K562 (cell line): ENCODE measurements around the gene TINAG.

Experiments used
- EZH2 ChIP-seq: IDR thresholded peaks from 2 replicates; pipeline ENCODE4 v1.6.1; 2012; ENCODE audit warnings: low read depth, mild to moderate bottlenecking, inconsistent platforms, low read length, borderline replicate concordance
- GTF2E2 ChIP-seq: fragments of 200-800 bp; sonication (Bioruptor generic); IDR thresholded peaks from 2 replicates; pipeline ENCODE4 v1.6.1; 2016; ENCODE audit warnings: missing genetic modification characterization, missing compliant biosample characterization
- KDM1A ChIP-seq, 2 experiments: fragments of 450-650 bp; IDR thresholded peaks; 2 replicates each; pipeline ENCODE4 v1.6.1; 2016; ENCODE audit warnings: mild to moderate bottlenecking in 2 of 2
- MAZ ChIP-seq, 2 experiments: fragments of 450-650 bp in 1 of 2; sonication (generic) in 1 of 2; formaldehyde crosslinking; IDR thresholded peaks in 1 of 2; conservative IDR thresholded peaks in 1 of 2; 2 replicates each; pipeline versions ENCODE4 v1.4.0 to v1.5.0; 2020; ENCODE audit warnings: mild to moderate bottlenecking in 1 of 2, missing genetic modification reagents in 1 of 2
- NFE2L1 ChIP-seq: fragments of 450-650 bp; IDR thresholded peaks from 2 replicates; pipeline ENCODE4 v1.6.1; 2016; ENCODE audit warnings: missing genetic modification characterization, low read depth, mild to moderate bottlenecking, missing compliant biosample characterization, moderate library complexity, borderline replicate concordance
- OTX1 ChIP-seq: fragments of 450-650 bp; formaldehyde crosslinking; IDR thresholded peaks from 2 replicates; pipeline ENCODE4 v1.4.0; 2022; ENCODE audit warnings: mild to moderate bottlenecking
- POLR2A ChIP-seq: fragments of 450-650 bp; conservative IDR thresholded peaks from 2 replicates; pipeline ENCODE4 v1.6.1; 2016
- SMC3 ChIP-seq: conservative IDR thresholded peaks from 2 replicates; pipeline ENCODE4 v1.6.1; 2011; ENCODE audit warnings: low read depth, low read length, improper control_type of control experiment; ENCODE audit not compliant: insufficient read depth
- ZC3H8 ChIP-seq: fragments of 450-650 bp; IDR thresholded peaks from 2 replicates; pipeline ENCODE4 v1.6.1; 2017
- ZNF133 ChIP-seq: fragments of 250-450 bp; sonication (Bioruptor Pico); IDR thresholded peaks from 2 replicates; pipeline ENCODE4 v1.4.0; 2020; ENCODE audit warnings: mild to moderate bottlenecking
- ZNF274 ChIP-seq: IDR thresholded peaks from 2 replicates; pipeline ENCODE4 v1.6.1; 2011; ENCODE audit warnings: low read depth, mild to moderate bottlenecking, low read length, moderate library complexity, borderline replicate concordance
- TF ChIP-seq, protein P1 (sequence below), 3 experiments: IDR thresholded peaks in 2 of 3; conservative IDR thresholded peaks in 1 of 3; 2 replicates each; pipeline ENCODE4 v1.5.1; 2011 to 2012; ENCODE audit warnings: low read length in 3 of 3, mild to moderate bottlenecking in 3 of 3, control low read depth in 2 of 3, improper control_type of control experiment in 1 of 3, inconsistent platforms in 1 of 3, low read depth in 1 of 3, mixed read lengths in 1 of 3, moderate library complexity in 1 of 3; ENCODE audit not compliant: insufficient read depth in 2 of 3

DNA sequence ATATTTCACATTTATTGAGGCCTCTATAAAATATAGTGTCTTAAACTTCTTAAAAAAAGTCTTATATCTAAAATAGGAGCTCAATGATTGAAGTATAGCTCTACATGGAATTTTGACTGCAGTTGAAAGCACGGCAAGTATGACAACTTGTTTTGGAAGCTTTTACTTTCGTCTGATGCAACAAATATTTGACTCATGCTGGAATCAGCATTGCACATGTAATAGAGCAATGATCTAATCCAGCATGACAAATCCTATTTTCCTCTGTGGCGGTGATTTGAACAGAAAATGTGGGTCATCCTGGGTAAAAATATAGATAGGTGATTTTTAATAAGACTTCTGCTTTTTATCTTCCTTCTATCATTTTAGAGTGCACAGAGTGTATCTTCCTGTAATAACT, 111.6 kb downstream of the TINAG start:
- TF ChIP-seq, protein P1, sequence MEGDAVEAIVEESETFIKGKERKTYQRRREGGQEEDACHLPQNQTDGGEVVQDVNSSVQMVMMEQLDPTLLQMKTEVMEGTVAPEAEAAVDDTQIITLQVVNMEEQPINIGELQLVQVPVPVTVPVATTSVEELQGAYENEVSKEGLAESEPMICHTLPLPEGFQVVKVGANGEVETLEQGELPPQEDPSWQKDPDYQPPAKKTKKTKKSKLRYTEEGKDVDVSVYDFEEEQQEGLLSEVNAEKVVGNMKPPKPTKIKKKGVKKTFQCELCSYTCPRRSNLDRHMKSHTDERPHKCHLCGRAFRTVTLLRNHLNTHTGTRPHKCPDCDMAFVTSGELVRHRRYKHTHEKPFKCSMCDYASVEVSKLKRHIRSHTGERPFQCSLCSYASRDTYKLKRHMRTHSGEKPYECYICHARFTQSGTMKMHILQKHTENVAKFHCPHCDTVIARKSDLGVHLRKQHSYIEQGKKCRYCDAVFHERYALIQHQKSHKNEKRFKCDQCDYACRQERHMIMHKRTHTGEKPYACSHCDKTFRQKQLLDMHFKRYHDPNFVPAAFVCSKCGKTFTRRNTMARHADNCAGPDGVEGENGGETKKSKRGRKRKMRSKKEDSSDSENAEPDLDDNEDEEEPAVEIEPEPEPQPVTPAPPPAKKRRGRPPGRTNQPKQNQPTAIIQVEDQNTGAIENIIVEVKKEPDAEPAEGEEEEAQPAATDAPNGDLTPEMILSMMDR (IDR thresholded peaks at IDR 0.05 in 2 of 3, conservative IDR thresholded peaks at IDR 0.05 in 1 of 3; ENCODE audit: insufficient read depth in 2 of 3, low read depth in 1 of 3, low read length in 3 of 3): no peak
- no peak for TF ChIP-seq ZNF133 (CRISPR knock-in tag)
- no peak for TF ChIP-seq KDM1A (IDR thresholded peaks at IDR 0.05)
- no peak for TF ChIP-seq EZH2
- TF ChIP-seq MAZ (CRISPR knock-in tag; conservative IDR thresholded peaks at IDR 0.05 in 1 of 2, IDR thresholded peaks at IDR 0.05 in 1 of 2): no peak
- no peak for TF ChIP-seq OTX1 (CRISPR knock-in tag)
- no peak for TF ChIP-seq POLR2A
- TF ChIP-seq NFE2L1 (tag): no peak
- no peak for TF ChIP-seq ZC3H8
- TF ChIP-seq GTF2E2 (tag): no peak
- TF ChIP-seq ZNF274: no peak
- no peak for TF ChIP-seq SMC3
